ENCODE data around the gene SPATA7.
A peak's percentile ranks its signal among the peaks of the same experiment; 100 is the strongest.

Gene SPATA7

DNA sequence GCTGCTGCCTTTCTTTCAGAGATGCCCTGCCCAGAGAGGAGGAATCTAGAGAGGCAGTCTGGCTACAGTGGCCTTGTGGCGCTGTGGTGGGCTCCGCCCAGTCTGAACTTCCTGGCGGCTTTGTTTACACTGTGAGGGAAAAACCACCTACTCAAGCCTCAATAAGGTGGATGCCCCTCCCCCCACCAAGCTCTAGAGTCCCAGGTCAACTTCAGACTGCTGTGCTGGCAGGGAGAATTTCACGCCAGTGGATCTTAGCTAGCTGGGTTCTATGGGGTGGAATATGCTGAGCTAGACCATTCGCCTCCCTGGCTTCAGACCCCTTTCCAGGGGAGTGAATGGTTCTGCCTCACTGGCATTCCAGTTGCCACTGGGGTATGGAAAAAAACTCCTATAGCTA, 25.6 kb downstream of the SPATA7 start:
- DNase-seq (ENCODE audit: low read depth), result no peak
- H3K4me3 ChIP-seq (ENCODE audit: low read depth, low read length), result no peak overlapping the region
- no peak for TF ChIP-seq CTCF (IDR thresholded peaks at IDR 0.05; ENCODE audit: control insufficient read depth, extremely low read depth, insufficient read depth)

DNA sequence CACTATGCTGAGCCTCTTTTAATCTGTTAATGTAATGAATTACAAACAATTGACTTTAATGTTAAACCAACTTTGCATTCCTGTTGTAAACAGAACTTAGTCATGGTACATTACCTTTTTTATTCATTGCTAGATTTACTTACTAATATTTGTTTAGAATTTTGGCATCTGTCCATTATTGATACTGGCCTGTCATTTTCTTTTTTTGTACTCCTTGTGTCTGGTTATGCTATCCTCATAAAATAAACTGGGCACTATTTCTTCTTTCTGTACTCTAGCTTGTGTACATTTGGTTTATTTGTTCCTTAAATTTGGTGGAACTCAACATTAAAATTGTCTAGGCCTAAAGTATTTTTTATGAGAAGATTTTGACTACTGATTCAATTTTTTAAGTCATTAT, 32.1 kb downstream of the SPATA7 start:
- peak; percentile 85 for DNase-seq (ENCODE audit: low read depth)
- no peak overlapping the region for H3K4me3 ChIP-seq (ENCODE audit: low read depth, low read length)
- TF ChIP-seq CTCF (IDR thresholded peaks at IDR 0.05; ENCODE audit: control insufficient read depth, extremely low read depth, insufficient read depth), result no peak

DNA sequence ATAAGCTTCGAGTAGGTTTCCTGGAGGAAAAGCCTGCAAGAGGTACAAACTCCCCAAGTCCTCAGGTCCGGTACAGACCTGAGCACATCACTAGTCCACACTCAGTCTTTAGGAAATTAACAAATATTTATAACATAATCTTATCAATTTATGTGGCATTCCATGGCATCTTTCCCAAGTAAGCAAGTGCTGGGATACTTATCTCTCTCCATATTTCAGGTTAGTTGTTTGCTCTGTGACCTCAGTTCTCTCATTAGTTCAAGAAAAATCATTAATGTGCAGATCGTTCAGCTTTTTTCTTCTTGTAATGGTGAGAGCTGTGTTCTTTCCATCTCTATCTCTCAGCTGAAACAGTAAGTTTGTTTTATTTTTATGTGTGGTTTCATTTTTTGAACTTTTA, 34.7 kb downstream of the SPATA7 start:
- no peak for TF ChIP-seq CTCF (IDR thresholded peaks at IDR 0.05; ENCODE audit: control insufficient read depth, extremely low read depth, insufficient read depth)
- no peak overlapping the region for H3K4me3 ChIP-seq (ENCODE audit: low read depth, low read length)

DNA sequence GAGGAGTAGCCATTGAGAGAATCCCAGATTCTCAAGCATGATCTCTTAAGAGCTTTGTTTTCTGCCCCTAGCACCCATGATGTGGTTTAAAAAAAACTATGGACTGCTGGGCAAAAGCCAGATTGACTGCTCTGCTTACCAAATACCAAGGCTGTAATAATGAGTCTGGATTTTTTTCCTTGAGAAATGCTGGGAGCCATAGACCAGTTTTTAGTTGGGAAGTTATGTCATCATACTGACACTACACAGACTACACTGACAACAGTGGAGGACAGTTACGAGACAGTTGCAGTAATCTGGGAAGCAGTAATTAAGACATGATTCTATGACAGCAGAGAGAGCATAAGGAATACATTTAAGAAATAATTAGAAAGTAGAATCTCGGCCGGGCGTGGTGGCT, 35.8 kb downstream of the SPATA7 start:
- no peak for DNase-seq (ENCODE audit: low read depth)
- no peak for TF ChIP-seq CTCF (IDR thresholded peaks at IDR 0.05; ENCODE audit: control insufficient read depth, extremely low read depth, insufficient read depth)
- no peak overlapping the region for H3K4me3 ChIP-seq (ENCODE audit: low read depth, low read length)

More for the DNA sequence above, 34.7 kb downstream of the SPATA7 start:
- peak; percentile 39 for DNase-seq (ENCODE audit: low read depth)

GRCh38 chr14:88422047-88422446, 36.6 kb downstream of the SPATA7 start:
- no peak overlapping the region for H3K4me3 ChIP-seq (ENCODE audit: low read depth, low read length)
- DNase-seq (ENCODE audit: low read depth), result no peak
- TF ChIP-seq CTCF (IDR thresholded peaks at IDR 0.05; ENCODE audit: control insufficient read depth, extremely low read depth, insufficient read depth), result no peak

- TF ChIP-seq CTCF (IDR thresholded peaks at IDR 0.05; ENCODE audit: control insufficient read depth, extremely low read depth, insufficient read depth), result no peak
- no peak overlapping the region for H3K4me3 ChIP-seq (ENCODE audit: low read depth, low read length)
- no peak for DNase-seq (ENCODE audit: low read depth)
Measured at GRCh38 chr14:88422919-88423650, 37.6 kb downstream of the SPATA7 start.

DNA sequence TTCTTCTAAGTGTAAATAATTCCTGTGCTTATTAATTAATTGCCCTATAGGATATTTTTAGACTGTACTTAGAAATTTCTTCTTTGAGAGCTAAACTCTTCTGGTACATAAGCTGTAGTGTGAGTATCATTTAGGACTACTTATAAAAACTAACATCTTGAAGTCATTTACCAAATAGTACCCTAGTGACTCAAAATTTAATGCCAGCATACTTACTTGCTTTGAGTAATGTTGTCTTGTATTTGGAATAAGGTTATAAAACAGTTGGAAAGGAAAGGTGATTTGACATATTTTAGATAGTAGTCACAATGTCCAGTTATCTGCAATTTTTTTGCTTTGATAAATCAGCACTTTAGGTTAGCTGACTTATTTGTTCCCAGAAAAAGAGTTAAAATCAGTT, 39.1 kb downstream of the SPATA7 start:
- H3K4me3 ChIP-seq (ENCODE audit: low read depth, low read length), result no peak overlapping the region
- no peak for DNase-seq (ENCODE audit: low read depth)
- TF ChIP-seq CTCF (IDR thresholded peaks at IDR 0.05; ENCODE audit: control insufficient read depth, extremely low read depth, insufficient read depth), result no peak
